OCI-LY3 (cell line): Measurements from ENCODE around the gene PPP2R2C.

Experiments
- H2AFZ ChIP-seq: fragments of 200-600, 300-600 bp; shearing (Covaris generic); 2 replicates; pipeline ENCODE4 v1.6.0; 2014; ENCODE audit warnings: antibody characterized with exemption, low read depth, low read length
- H3K27ac ChIP-seq: fragments of 200-600, 300-600 bp; sonication (generic); 2 replicates; pipeline ENCODE4 v1.5.1; 2014; ENCODE audit warnings: mild to moderate bottlenecking, low read length, moderate library complexity, mixed read lengths
- H3K27me3 ChIP-seq: fragments of 200-600, 300-600 bp; sonication (generic); 2 replicates; pipeline ENCODE4 v1.6.1; 2014; ENCODE audit warnings: low read depth, low read length, mixed read lengths
- H3K36me3 ChIP-seq: fragments of 200-600, 300-600 bp; sonication (generic); replicated peaks from 2 replicates; pipeline ENCODE3; 2014; ENCODE audit warnings: low read depth, low read length, mixed read lengths
- H3K4me1 ChIP-seq: fragments of 300-600, 200-600 bp; sonication (generic); 2 replicates; pipeline ENCODE4 v1.6.1; 2014; ENCODE audit warnings: low read length, mixed read lengths
- H3K4me2 ChIP-seq: fragments of 200-600, 300-600 bp; sonication (generic); 2 replicates; pipeline ENCODE4 v1.6.1; 2014; ENCODE audit warnings: low read length, mixed read lengths
- H3K4me3 ChIP-seq: fragments of 300-600, 200-600 bp; sonication (generic); 2 replicates; pipeline ENCODE4 v1.5.1; 2014; ENCODE audit warnings: antibody characterized with exemption, mild to moderate bottlenecking, low read length, moderate library complexity
- H3K79me2 ChIP-seq: fragments of 300-600, 200-600 bp; shearing (Covaris generic); 2 replicates; pipeline ENCODE4 v1.6.1; 2014; ENCODE audit warnings: mild to moderate bottlenecking, low read length, mixed read lengths
- H3K9ac ChIP-seq: fragments of 300-600, 200-600 bp; shearing (Covaris generic); 2 replicates; pipeline ENCODE4 v1.6.0; 2014; ENCODE audit warnings: mild to moderate bottlenecking, low read length, moderate library complexity
- H3K9me3 ChIP-seq: fragments of 200-600, 300-600 bp; shearing (Covaris generic); 2 replicates; pipeline ENCODE4 v1.6.1; 2014; ENCODE audit warnings: low read length, mixed read lengths; ENCODE audit not compliant: insufficient read depth
- H4K20me1 ChIP-seq: fragments of 200-600, 300-600 bp; sonication (generic); 2 replicates; pipeline ENCODE4 v1.6.1; 2016; ENCODE audit warnings: low read length, mixed read lengths; ENCODE audit not compliant: insufficient read depth
- CTCF ChIP-seq: fragments of 200-600, 300-600 bp; sonication (generic); IDR thresholded peaks from 2 replicates; pipeline ENCODE4 v1.5.1; 2014; ENCODE audit warnings: antibody characterized with exemption, low read length, low read depth
- EZH2phosphoT487 ChIP-seq: fragments of 200-600 bp; shearing (Covaris generic); IDR thresholded peaks from 2 replicates; pipeline ENCODE4 v1.6.1; 2018; ENCODE audit warnings: antibody characterized with exemption, mixed run types, low read depth

The PPP2R2C gene

GRCh38 chr4:6328526-6328925 lies 143.9 kb downstream of the PPP2R2C start:
- H3K27me3 ChIP-seq: peaks cover 2% of the 10 kb centered on the region
- H3K4me3 ChIP-seq: no peak overlapping the region
- no peak overlapping the region for H3K9ac ChIP-seq
- H3K79me2 ChIP-seq: no peaks in the 10 kb centered on the region
- no peaks in the 10 kb centered on the region for H3K4me1 ChIP-seq
- no peak overlapping the region for H2AFZ ChIP-seq
- no peak for TF ChIP-seq EZH2phosphoT487
- no peaks in the 10 kb centered on the region for H3K36me3 ChIP-seq
- H4K20me1 ChIP-seq: no peaks in the 10 kb centered on the region
- no peak overlapping the region for H3K27ac ChIP-seq
- no peak overlapping the region for H3K4me2 ChIP-seq
- H3K9me3 ChIP-seq: no peaks in the 10 kb centered on the region

DNA sequence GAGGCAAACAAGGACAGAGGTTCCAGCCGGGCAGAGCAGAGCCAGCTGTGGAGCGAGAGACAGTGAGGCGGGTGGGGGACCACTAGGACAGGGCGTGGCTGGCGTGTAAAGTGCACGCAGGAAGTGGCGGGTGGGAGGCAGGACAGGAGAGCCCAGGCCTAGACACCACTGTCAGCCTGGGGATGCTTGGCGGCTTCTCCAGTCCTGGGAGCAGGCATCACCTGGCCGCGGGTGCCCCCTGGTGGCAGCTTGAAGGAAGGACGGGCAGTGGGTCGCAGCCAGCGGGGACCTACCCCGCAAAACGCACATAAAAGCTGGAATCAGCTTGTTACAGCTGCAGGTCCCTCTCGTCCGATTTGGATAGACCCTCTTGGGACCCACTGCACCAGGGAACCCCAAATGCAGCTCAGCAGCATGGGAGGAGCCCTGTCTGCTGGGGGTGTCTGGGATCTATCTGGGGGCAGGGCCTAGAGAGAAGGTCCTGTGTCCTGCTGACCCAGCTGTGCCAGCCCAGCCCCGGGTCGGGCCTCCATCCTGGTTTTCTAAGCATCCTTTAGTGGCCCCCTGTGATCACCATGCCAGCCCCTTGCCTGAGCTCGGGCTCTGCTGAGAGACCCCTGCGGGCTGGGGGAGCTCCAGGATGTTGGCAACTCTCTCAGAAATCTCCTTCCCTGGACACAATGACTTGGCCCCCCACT lies 145.0 kb downstream of the PPP2R2C start:
- Histone ChIP-seq H3K27ac (no peak overlapping the region), H3K4me1 (no peaks in the 10 kb centered on the region), H4K20me1 (no peaks in the 10 kb centered on the region), H3K27me3 (peaks cover 2% of the 10 kb centered on the region), H2AFZ (no peak overlapping the region), H3K4me2 (no peak overlapping the region), H3K9ac (no peak overlapping the region), H3K36me3 (no peaks in the 10 kb centered on the region), H3K9me3 (no peaks in the 10 kb centered on the region), H3K79me2 (no peaks in the 10 kb centered on the region), H3K4me3 (no peak overlapping the region)
- TF ChIP-seq CTCF (peak; percentile 83), EZH2phosphoT487 (no peak)

DNA sequence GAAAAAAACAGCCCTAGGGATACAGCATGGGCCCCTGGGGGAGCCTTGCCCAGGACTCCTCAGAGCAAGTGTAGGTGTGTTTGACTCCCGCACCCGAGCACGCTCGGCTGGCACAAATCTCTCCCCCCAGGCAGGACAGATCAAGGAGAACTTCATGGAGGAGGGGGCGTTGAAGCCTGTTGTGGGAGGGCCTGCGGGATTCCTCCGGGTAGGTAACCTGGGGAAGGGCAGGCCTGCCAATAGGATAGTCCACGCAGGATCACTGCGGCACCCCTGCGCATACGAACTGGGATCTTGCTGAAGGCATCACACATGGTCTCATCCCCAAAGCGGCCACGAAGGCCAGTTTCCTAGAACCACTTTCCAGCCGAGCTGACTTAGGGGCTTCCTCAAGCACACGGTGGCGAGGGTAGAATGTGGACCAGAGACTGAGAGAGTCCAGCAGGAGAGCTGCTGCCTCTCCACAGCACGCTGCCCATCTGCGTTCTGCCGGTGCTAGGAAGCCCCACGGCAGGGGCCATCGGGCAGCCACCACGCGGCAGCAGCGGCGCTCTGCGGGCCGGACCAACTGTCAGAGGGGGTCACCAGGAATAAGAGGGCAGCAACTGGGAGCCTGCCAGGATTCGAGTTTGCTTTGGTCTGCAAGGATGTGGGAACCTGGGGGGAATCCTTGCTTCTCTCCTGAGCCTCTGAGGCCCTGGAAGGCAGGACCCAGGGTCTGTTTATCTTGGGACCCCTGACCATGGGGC lies 145.9 kb downstream of the PPP2R2C start:
- no peak overlapping the region for H3K4me2 ChIP-seq
- peaks cover 2% of the 10 kb centered on the region for H3K27me3 ChIP-seq
- no peaks in the 10 kb centered on the region for H3K36me3 ChIP-seq
- H3K4me1 ChIP-seq: no peaks in the 10 kb centered on the region
- TF ChIP-seq CTCF (no peak), EZH2phosphoT487 (no peak)
- no peaks in the 10 kb centered on the region for H4K20me1 ChIP-seq
- no peaks in the 10 kb centered on the region for H3K79me2 ChIP-seq
- H3K9me3 ChIP-seq: no peaks in the 10 kb centered on the region
- no peak overlapping the region for H3K4me3 ChIP-seq
- H3K27ac ChIP-seq: no peak overlapping the region
- H2AFZ ChIP-seq: no peak overlapping the region
- H3K9ac ChIP-seq: no peak overlapping the region

DNA sequence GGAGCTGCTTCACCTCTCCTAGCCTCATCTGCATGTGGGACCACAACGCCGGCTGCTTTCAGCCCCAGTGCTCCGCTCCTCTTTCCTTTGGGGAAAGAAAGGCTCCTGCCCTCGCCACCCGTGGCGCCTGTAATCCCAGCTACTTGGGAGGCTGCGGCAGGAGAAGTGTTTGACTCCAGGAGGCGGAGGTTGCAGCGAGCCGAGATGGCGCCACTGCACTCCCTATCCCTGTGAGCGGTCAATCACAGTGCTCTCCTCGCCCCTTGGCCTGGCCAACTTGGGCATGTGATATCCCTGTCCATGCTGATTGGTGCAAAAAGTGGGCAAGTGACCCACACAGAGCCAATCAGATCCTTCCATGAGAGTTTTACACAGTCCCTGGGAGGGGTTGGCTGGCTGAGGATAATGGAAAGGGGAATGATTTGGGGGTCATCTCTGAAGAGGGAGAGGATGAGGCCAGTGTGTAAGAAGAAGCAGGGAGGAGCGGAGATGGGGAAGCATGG lies 146.6 kb downstream of the PPP2R2C start:
- no peaks in the 10 kb centered on the region for H3K4me1 ChIP-seq
- H3K79me2 ChIP-seq: no peaks in the 10 kb centered on the region
- H3K36me3 ChIP-seq: no peaks in the 10 kb centered on the region
- no peak overlapping the region for H3K9ac ChIP-seq
- H3K4me2 ChIP-seq: no peak overlapping the region
- H3K27me3 ChIP-seq: peaks cover 5% of the 10 kb centered on the region
- H2AFZ ChIP-seq: no peak overlapping the region
- TF ChIP-seq EZH2phosphoT487 (no peak), CTCF (no peak)
- no peaks in the 10 kb centered on the region for H4K20me1 ChIP-seq
- no peak overlapping the region for H3K4me3 ChIP-seq
- H3K27ac ChIP-seq: no peak overlapping the region
- H3K9me3 ChIP-seq: no peaks in the 10 kb centered on the region
